Stimulated activated CD4-positive, alpha-beta T cell treated with anti-CD3 and anti-CD28 coated beads, Interleukin-4, amount 100 ng/mL, for 24 hours (primary cell): Measurements from ENCODE around the gene EFEMP2.
A peak's percentile ranks its signal among the peaks of the same experiment; 100 is the strongest.

Experiments
- DNase-seq: peaks from one replicate; pipeline ENCODE4 v3.0.0-alpha.2; 2020

The EFEMP2 gene

DNA sequence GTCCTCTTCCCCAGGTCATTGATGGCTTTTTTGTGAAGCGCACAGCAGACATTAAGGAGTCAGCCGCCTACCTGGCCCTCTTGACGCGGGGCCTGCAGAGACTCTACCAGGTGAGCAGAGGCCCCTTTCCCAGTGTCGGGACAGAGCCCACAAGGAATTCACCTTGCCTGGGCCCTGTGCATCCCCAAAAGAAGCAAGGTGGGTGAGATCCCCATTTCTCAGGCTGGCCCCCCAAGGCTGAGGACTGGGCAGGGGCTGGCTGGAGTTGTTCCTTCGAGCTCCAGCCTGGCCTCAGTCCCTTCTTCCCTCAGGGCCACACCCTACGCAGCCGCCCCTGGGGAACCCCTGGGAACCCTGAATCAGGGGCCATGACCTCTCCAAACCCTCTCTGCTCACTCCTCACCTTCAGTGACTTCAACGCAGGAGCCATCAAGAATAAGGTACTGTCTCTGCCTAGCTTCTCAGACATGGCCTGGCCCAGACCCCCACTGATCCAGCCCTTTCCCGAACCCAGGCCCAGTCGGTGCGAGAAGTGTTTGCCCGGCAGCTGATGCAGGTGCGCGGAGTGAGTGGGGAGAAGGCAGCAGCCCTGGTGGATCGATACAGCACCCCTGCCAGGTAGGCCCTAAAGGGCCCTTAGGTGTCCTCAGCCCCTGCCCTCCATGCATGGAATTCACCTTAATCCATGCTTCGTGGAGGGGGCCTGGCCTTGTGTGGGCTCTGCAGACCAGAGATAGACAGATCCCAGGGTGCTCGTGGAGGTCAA, 7.7 kb downstream of the EFEMP2 start:
- no peak for DNase-seq

DNA sequence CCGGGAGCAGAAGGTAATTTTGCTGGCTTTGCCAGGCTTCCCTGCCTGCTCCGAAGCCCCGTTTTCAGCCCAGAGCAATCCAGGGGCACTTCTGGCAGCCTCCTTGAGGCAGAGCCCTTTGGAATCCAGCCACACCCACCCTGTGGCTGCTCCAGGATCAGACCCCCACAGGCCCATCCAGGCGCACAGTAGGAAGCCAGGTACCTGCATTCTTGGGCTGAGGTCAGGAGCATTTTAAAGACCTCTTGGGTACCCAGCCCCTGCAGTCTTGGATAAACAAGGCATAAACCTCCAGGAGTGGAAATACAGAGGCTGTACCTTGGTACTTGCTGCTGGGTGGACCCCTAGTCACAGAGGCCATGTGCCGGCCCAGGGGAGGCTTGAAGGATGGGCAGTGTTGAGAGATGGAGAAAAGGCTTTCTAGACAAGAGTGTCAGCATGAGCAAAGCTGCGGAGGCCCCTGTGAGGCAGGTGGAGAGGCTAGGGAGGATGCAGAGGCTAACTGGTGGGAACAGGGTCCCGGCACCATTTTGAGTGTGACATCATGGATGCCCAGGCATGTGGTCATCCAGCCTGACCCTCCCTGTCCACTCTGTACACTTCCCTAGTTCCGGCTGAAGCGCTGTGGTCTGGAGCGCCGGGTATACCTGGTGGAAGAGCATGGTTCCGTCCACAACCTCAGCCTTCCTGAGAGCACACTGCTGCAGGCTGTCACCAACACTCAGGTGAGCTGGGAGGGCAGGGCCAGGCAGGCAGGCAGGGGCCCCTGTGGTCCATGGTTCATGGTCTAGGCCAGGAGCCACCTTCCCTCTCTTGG, 8.5 kb downstream of the EFEMP2 start:
- no peak for DNase-seq

DNA sequence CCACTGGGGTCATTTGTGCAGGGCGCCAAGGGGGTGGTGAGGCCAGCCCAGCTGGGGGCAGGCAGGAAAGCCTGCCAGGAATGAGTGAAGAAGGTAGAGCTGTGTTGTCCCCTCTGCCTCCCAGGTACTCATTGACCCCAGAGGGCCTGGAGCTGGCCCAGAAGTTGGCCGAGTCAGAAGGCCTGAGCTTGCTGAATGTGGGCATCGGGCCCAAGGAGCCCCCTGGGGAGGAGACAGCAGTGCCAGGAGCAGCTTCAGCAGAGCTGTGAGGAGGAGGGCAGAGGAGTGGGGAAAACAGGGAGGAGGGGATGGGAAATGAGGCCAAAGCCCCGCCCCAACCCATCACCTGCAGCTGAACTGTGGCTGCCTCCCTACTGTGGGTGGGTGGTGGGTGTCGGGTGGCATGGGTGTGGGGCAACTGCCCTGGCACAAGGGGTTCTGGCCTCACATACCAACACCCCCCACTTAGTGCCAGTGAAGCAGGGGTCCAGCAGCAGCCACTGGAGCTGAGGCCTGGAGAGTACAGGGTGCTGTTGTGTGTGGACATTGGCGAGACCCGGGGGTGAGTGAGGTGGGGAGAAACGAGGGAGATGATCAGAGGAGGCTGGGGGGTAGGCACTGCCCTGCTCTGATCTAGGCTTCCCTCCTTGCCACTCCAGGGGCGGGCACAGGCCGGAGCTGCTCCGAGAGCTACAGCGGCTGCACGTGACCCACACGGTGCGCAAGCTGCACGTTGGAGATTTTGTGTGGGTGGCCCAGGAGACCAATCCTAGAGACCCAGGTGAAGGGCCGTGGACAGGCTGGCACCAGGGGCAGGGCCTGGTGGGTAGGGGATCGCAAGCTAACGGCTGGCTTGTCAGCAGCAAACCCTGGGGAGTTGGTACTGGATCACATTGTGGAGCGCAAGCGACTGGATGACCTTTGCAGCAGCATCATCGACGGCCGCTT, 9.4 kb downstream of the EFEMP2 start:
- DNase-seq: no peak

DNA sequence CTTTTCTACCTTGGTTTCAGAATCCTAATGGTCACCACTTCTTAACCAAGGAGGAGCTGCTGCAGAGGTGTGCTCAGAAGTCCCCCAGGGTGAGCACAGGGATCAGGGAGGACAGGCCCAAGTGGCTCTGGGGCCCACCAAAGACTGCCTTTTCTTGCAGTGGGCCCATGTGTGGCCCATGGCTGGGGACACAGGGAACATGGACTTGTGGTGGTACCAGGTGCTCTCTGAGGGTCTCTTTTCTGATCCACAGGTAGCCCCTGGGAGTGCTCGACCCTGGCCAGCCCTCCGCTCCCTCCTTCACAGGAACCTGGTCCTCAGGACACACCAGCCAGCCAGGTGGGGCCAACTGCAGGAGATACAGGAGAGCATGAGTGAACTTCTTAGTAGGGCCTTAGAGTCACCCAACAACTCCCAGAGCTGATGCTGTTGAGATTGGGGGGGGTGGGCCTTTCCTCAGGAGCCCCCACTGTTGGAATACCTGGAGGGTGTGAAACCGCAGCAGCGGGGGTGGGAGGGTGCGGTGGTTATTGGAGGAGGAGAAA, 10.3 kb downstream of the EFEMP2 start:
- DNase-seq: no peak

DNA sequence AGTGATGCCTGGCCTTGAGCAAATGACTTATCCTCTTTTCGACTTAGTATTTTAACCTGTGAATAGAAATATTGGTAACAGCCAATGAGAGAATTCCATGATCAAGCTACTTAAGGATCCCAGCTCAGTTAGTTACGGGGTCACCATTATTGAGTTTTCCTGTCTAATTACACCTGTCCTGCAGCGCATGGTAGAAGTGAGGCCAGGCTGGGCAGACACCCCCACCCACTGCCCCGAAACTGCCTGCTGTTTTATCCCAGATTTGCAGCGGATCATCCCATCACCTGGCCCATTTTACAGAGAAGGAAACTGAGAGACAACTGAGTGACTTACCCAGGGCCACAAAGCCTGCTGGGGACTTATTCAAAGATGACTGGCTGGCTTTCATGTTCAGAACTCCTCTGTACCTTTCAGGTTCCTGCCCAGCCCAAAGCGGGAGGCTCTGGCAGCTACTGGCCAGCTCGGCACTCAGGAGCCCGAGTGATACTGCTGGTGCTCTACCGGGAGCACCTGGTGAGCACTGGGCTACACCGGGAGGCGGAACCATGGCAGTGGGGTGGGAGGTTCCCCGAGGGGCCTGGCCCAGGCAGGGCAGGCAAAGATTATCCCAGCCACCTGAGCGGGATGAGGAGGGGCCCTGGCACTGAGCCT, 10.9 kb downstream of the EFEMP2 start:
- DNase-seq: no peak

DNA sequence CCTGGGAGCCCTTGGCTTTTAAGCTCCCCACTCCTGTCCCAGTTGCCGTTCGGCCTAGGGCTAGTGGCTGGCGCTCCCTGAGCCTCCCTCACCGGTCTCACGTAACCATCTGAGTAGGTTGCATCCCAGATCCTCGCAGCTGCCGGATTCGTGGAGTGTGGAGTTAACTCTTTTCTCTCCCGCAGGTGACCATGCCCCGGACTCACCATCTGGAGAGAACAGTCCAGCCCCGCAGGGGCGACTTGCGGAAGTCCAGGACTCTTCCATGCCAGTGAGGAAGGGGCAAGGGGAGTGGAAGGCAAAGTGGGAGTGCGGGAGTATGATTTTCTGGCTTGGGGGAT, 11.5 kb downstream of the EFEMP2 start:
- DNase-seq: no peak

DNA sequence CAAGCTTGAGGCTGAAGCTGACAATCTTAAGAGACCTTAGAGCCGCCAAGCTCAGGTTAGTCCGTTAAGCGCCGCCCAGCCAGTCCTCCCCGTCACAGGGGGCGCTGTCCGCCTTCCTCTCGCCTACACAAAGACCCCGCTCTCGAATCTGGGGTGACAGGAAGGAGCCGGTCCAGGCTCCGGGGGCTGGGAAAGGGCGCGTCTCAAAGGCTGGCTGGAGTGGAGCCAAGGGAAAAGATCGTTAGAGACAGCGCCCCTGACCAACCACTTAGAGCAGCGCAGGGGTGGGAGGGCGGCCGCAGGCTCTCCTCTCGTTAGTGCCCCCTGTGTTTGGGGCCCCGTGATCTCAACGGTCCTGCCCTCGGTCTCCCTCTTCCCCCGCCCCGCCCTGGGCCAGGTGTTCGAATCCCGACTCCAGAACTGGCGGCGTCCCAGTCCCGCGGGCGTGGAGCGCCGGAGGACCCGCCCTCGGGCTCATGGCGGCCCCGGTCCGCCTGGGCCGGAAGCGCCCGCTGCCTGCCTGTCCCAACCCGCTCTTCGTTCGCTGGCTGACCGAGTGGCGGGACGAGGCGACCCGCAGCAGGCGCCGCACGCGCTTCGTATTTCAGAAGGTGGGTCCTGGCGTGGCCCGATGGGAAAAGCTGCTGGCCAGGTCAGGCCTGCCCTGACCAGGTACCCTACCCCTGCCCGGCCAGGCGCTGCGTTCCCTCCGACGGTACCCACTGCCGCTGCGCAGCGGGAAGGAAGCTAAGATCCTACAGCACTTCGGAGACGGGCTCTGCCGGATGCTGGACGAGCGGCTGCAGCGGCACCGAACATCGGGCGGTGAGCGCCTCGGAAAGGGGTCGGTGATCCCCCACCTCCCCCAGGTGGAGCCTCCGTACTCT, 12.1 kb downstream of the EFEMP2 start, which contains the start of gene MUS81:
Gene MUS81, plus strand, starts transcription at position 156 of the 887 bp plus-strand sequence. Its CDS starts 321 bp downstream, at position 477.
- DNase-seq: peak; percentile 96

DNA sequence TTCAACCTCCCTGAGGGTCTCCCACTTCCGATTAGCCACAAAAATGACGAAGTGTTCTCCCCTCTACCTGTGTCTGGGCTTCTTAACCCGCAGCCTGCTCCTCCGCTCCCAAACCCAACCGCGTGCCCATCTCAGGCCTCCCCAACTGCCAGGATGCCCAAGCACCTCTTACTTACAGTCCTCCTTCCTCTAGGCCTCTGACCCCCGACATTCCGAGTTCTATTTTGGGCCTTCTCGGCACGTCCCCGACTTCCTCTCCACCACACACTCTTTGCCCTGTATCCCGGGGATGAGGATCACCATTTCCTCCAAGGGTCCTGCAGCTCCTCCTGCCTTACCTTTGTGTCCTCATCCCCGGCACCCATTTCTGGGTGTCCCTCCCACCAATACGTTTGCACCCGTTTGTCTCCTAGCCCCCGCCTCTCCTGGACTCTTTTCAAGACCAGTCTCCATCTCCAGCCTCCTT, 12.8 kb downstream of the EFEMP2 start:
- no peak for DNase-seq

DNA sequence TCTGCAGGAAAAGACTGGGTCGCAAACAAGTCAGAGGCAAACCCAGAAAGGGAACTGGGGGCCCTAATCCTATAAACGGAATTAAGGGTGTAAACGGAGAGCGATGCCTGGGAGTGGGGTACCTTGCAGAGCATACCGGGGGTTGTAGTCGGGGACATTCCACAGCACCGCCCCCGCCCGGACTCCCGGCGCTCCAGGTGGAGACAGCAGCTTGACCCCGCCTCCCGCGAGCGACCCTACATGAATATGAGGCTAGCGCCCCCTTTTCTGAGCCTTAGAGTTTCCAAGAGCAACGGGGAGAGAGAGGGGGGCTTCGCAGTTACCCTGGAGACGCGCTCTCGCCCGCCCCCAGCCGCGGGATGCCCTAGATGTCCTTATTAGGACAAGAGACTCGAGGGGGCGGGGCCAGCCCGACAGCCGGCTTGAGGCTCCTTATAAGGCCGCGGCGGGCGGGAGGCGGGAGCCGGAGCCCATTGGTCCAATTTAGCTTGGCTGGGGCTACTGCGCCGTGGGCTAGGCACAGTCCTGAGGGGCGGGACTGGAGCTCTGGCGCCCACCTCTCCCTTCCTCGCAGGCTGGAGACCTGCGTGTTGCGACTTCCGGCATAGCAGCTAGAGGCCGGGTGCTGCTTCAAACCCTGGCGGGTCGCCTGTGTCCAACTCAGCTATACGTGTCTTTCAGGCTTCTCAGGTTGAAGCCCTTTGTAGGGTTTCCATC, 13.3 kb downstream of the EFEMP2 start:
- DNase-seq: peak; percentile 98

DNA sequence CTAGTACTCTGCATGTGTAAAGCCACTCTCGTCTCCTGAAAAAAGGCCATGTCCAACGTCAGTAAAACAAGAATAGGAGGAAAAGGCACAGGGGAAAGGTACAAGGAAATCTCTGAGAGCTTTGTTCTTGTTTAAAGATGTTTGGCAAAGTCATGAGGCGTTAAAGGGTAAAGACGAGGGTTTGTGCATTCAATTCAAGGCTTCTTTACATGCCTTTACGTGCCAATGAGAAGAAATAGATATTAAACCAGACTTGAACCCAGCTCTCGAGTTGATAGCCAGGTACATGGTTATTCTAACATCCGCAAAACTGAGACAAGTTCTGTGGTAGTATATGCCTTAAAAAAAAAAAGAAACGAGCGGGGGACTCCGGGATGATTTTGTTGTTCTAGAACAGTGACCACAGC, 13.9 kb downstream of the EFEMP2 start:
- DNase-seq: no peak

DNA sequence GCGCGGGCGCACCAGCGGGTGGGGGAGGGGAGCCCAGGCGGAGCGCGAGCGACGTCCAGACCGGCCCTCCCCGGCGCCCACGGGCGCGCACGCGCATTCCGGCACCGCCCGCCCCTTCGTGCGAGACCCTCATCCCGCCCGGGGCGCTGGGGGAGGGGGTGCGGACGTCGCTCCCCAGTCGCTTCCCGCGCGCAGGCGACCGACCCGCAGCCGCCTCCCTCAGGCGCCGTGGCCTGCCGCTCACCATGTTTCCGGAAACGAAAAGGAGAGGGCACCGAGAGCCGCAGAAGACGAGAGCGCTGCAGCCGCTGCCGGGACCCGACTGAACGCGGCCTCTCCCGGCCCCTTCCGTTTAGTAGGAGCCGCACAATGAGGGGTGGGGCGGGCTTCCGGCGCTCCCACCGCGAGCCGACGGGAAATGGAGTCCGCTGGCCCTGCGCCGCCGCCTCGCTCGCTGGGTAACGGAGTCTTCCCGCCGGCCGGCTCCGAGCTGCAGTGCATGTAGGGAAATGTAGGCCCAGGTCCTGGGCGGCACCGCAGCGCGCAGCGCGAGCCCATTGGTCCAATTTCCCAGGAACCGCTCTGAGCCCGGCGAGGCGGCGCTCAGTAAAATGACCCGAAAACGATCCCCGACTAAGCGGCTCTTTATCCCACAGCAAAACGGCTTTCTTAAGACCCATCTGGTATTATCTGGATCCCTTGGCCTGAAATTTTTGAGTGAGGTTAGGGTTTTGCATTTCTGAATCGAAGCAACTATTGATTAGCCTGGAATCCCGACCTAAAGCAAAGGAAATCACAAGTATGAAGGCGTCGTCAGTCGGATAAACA, 14.5 kb downstream of the EFEMP2 start, which contains the start of gene CFL1:
Gene CFL1, minus strand, starts transcription at position 328 of the 828 bp plus-strand sequence. Its CDS starts 81 bp downstream, at position 247.
- DNase-seq: peak; percentile 97

DNA sequence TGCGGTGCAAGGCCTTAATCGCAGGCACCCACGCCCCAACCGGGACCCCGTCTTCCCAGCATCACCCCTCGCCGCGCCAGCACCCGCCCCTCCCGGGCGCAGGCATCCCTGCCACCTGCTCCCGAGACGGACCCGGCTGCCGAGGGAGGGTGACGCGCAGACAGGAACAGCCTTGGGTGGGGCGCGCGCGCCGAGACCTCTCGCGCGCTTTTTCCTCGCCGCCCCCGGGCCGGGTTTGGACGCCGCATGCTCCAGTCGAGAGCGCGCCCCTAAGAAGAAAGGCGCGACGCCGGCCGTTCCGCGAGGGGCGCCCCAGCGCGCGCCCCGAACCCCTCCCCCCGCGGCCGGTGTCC, 15.1 kb downstream of the EFEMP2 start:
- DNase-seq: no peak

DNA sequence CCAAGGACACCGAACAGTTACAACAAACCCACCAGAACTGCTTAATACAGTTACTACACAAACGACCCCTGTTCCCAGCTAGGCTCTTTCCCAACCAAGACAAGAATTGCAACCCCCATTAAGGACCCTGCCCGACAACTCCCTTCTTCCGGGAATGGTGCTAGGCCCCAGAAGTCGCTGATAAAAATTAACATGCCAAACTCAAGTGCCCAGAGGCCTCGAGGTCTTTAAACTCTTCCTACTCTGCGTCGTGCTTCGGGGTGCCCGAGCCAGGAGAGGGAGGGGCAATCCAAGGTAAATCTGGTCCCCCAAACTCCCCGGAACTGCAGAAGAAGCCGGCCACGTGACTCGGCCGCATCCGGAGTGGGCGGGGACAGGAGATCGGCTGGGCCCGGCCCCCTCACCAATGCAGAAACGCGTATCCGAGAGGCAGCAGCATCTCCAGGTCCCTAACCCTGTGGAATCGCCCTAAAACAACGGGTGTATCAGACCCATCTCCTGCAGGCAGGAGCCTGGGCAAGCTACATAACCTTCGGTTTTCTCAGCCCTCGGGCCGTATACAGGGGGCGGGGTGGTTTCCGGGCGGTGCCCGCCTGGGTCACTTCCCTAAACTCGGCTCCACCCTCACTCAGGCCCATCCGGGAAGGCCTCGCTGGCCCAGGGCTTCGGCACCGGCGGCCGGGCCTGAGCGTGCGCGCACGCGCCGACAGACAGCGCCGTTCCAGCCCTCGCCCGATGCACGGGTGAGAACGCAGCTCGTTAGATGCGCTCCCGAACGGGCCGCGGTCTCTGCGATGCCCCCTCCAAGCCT, 15.7 kb downstream of the EFEMP2 start:
- DNase-seq: peak; percentile 84

DNA sequence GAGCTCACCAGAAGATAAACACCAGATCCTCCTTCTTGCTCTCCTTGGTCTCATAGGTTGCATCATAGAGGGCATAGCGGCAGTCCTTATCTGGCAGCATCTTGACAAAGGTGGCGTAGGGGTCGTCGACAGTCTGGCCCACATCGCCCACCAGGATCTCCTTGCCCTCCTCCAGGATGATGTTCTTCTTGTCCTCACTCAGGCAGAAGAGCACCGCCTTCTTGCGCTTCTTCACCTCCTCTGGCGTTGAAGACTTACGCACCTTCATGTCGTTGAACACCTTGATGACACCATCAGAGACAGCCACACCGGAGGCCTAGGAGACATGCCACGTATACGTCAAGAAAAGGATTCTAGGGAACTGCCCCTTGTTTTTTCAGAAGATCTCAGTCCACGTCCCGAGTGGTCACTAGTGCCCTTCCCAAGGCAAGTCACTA, 16.7 kb downstream of the EFEMP2 start:
- DNase-seq: peak; percentile 3

DNA sequence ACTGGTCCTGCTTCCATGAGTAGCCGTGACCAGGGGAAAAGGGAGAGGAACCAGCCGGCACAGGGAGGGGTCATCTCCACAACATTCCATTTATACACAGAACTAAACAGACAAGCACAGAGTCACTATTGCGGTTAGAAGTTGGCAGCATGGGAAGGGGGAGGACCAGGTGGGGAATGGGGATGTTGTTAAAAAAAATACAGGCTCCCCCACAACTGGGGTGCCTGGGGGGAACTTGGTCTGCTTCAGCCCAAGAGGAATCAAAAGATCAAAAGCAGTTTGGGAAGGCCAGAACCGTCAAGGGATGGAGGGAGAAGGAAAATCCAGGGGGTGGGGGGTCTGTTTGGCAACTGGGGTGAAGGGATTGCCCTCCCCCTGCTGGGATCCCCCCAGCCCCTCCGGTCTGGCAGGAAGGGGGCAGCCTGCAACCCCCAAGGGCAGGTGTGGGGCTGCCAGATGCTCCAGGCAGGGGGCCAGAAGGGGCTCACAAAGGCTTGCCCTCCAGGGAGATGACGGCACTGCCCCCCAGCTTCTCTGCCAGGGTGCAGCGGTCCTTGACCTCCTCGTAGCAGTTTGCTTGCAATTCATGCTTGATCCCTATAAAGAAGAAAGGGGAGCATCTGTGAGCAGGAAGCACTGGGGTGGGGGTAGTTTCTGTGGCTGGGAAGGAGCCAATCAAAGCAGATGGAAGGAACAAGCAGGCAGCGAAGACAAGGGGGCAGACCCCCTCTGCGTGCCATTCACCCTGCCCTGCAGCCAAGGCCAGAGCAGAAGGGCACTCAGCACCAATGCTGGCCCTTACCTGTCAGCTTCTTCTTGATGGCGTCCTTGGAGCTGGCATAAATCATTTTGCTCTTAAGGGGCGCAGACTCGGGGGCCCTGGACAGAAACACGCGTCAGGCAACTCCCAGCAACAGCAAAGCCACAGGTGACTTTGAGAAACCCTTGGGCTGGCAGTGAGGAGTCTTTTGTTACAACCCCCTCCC, 17.5 kb downstream of the EFEMP2 start:
- DNase-seq: peak; percentile 3

DNA sequence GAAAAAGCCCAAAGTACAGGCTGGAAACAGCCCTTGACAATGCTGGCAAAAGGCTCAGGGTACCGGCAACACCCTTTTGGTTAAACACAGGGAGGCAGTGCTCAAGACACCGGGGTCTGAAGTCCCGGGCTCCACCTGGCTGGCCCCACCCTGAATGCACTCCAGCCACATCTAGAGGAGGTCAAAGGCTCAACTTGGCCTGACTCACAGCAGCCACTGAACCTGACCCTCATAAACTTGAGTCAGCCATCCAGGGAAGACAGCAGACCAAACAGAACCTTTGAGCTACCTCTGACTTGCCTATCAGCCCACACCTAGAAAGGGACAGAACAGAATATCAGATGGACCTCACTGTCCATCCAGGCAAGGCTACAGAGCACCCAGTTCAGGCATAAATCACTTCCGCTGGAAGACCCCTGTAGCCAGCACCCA, 18.4 kb downstream of the EFEMP2 start:
- DNase-seq: no peak
